ENCODE results near the gene FRMD4A.

FRMD4A gene

DNA sequence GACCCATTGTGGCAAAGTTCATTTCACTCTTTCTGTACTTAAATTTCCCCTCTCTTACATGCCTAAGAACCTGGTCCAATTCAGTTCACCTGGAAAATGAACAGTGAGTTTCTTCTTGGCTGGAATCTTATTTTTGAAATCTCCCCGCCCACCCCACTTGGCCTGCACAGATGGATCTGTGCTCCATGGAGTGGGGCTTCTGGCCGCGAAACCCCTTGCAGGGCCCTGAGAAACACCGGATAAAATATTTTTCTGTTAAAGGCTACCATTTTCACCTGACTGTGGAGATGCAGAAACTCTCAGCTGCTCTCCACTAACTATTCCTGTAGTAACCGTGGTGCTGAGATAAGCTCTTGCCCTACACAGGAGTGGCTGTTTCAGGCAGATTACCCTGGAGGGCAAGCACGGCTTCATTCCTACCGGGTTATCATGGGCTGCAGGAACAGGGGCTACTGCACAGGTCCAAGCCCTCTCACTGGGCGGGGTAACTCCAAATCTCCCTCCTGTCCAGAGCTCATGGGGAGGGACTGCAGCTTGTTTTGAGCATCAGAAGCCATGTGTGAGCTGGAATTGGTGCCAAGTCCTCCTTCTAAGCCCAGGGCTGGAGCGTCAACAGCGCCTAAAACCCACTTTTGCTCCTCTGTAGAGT lies 625.1 kb downstream of the FRMD4A start:
- DNase-seq (ENCODE audit: insufficient read length, low spot score) (no peak), FAIRE-seq (no peak)
- no peak for TF ChIP-seq CTCF (IDR thresholded peaks at IDR 0.05; ENCODE audit: insufficient read depth, missing control alignments)

DNA sequence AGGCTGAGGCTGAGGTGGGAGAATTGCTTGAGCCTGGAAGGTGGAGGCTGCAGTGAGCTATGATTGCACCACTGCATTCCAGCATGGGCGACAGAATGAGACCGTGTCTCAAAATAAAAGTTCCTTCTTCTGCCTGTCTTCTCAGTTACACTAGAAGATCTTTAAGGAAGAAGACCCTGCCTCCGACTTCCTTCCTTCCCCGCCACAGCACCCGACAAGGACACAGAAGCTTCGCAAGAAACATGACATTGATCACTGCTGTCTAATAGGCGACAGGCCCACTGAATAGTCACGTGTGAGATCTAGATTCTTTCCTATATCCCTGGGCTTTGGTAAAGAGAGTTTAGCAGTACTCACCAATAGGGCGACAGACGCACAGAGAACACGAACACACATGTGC lies 625.8 kb downstream of the FRMD4A start:
- no peak for DNase-seq (ENCODE audit: insufficient read length, low spot score)
- TF ChIP-seq CTCF (IDR thresholded peaks at IDR 0.05; ENCODE audit: insufficient read depth, missing control alignments), result no peak
- FAIRE-seq, result no peak

DNA sequence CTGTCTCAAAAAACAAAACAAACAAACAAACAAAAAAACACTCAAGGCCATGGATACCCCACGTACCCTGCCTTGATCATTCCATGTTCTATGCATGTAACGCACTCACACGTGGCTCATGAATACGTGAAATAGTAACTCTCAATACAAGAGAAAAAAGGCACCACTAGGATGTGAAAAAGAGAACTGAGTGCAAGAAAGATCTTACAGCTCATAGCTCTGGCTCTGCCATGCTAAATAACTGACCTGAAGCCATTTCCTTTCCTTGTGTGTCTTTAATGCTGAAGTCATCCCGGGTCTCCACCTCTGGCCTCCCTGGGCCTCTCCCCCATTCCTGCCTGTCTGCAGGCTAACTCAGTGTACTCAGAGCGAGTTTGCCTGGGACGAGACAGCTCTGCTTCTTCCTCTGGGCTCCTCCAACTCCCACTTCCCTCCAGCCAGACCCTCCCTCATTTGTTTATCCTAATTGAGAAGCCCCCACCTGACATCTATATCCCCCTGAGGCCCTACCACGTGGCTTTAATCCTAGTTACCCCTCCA lies 626.7 kb downstream of the FRMD4A start:
- FAIRE-seq (no peak), DNase-seq (ENCODE audit: insufficient read length, low spot score) (no peak)
- no peak for TF ChIP-seq CTCF (IDR thresholded peaks at IDR 0.05; ENCODE audit: insufficient read depth, missing control alignments)

GRCh38 chr10:13703101-13703818 lies 627.5 kb downstream of the FRMD4A start:
- DNase-seq (ENCODE audit: insufficient read length, low spot score) (no peak), FAIRE-seq (no peak)
- TF ChIP-seq CTCF (IDR thresholded peaks at IDR 0.05; ENCODE audit: insufficient read depth, missing control alignments), result no peak

DNA sequence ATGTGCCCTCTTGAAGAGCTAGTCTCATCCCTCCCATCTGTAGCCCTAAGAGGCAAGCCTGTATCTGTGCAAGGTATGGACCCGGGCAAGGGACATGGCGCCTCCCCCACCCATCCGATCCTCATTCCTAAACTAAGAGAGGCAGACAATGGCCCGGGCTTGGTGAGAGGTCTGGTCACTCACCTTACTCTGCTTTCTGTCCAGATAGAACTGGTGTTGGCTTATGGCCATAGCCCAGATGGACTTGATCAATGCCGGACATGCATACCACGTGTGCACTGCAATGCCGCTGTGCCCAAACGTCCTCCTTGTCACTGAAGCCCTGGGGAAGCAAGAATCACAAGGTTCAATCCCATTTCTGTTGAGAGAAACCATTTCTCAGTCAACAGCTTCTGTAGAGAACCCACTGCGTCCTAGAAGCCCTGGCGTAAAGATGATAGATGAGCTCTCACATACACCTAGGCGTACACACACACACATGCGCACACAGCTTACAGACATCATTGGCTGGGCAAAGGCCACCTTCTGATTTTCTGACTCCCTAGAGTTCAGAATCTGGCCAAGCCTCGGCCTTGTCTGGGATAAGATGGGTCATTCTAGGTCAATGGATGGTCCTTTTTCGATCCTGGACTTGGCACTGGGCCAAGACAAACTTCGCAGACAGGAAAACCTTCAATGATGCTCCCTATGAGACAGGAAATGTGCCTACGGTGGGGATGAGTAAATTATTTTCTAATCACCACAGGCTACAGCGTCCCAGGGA lies 629.4 kb downstream of the FRMD4A start:
- TF ChIP-seq CTCF (IDR thresholded peaks at IDR 0.05; ENCODE audit: insufficient read depth, missing control alignments), result no peak
- DNase-seq (ENCODE audit: insufficient read length, low spot score) (no peak), FAIRE-seq (no peak)

- FAIRE-seq, result no peak
- no peak for DNase-seq (ENCODE audit: insufficient read length, low spot score)
- no peak for TF ChIP-seq CTCF (IDR thresholded peaks at IDR 0.05; ENCODE audit: insufficient read depth, missing control alignments)
Measured at GRCh38 chr10:13700473-13701144, 630.1 kb downstream of the FRMD4A start.

All from D721Med (cell line).